IPS-15b (cell line): ENCODE results near the gene SULT1A2.
"Not testable (repeated sequence)": the region's sequence is repeated elsewhere in the genome, so short reads cannot be mapped to it uniquely, and the experiment has no call there.

Source experiments
- H3K27me3 ChIP-seq: one replicate; pipeline ENCODE4 v1.6.1; 2013; ENCODE audit warnings: low read length; ENCODE audit not compliant: control insufficient read depth, insufficient read depth
- H3K36me3 ChIP-seq: one replicate; pipeline ENCODE4 v1.6.1; 2013; ENCODE audit warnings: low read length; ENCODE audit not compliant: control insufficient read depth, insufficient read depth
- H3K4me1 ChIP-seq: one replicate; pipeline ENCODE4 v1.6.1; 2013; ENCODE audit warnings: mild to moderate bottlenecking, low read length; ENCODE audit not compliant: control insufficient read depth, insufficient read depth
- H3K4me3 ChIP-seq: one replicate; pipeline ENCODE4 v1.5.1; 2013; ENCODE audit warnings: low read depth, low read length
- H3K9ac ChIP-seq: one replicate; pipeline ENCODE4 v1.6.1; 2013; ENCODE audit warnings: low read depth, mild to moderate bottlenecking, low read length
- H3K9me3 ChIP-seq: one replicate; pipeline ENCODE4 v1.6.1; 2013; ENCODE audit warnings: mild to moderate bottlenecking, low read length; ENCODE audit not compliant: control insufficient read depth, insufficient read depth

SULT1A2 gene

GRCh38 chr16:28607681-28608495 lies 11.0 kb upstream of the SULT1A2 start:
- H3K9me3 ChIP-seq, H3K4me1 ChIP-seq, H3K9ac ChIP-seq, H3K27me3 ChIP-seq, H3K36me3 ChIP-seq, H3K4me3 ChIP-seq: not testable (repeated sequence)

GRCh38 chr16:28607116-28607623 lies 10.3 kb upstream of the SULT1A2 start:
- no peaks in the 10 kb centered on the region for H3K36me3 ChIP-seq

GRCh38 chr16:28606291-28607115 lies 9.7 kb upstream of the SULT1A2 start:
- H3K4me1 ChIP-seq, result peaks cover 5% of the 10 kb centered on the region

More at GRCh38 chr16:28607116-28607623, 10.3 kb upstream of the SULT1A2 start:
- Histone ChIP-seq H3K27me3 (no peaks in the 10 kb centered on the region), H3K4me3 (no peak overlapping the region), H3K9me3 (no peaks in the 10 kb centered on the region), H3K9ac (no peak overlapping the region), H3K4me1 (peaks cover 5% of the 10 kb centered on the region)

GRCh38 chr16:28604186-28604565 lies 7.3 kb upstream of the SULT1A2 start:
- Histone ChIP-seq H3K36me3 (no peaks in the 10 kb centered on the region), H3K4me3 (no peak overlapping the region), H3K9me3 (no peaks in the 10 kb centered on the region), H3K27me3 (no peaks in the 10 kb centered on the region), H3K4me1 (no peaks in the 10 kb centered on the region), H3K9ac (no peak overlapping the region)

More at GRCh38 chr16:28606291-28607115, 9.7 kb upstream of the SULT1A2 start:
- no peak overlapping the region for H3K9ac ChIP-seq
- no peaks in the 10 kb centered on the region for H3K36me3 ChIP-seq
- no peaks in the 10 kb centered on the region for H3K27me3 ChIP-seq
- H3K4me3 ChIP-seq, result no peak overlapping the region
- no peaks in the 10 kb centered on the region for H3K9me3 ChIP-seq

DNA sequence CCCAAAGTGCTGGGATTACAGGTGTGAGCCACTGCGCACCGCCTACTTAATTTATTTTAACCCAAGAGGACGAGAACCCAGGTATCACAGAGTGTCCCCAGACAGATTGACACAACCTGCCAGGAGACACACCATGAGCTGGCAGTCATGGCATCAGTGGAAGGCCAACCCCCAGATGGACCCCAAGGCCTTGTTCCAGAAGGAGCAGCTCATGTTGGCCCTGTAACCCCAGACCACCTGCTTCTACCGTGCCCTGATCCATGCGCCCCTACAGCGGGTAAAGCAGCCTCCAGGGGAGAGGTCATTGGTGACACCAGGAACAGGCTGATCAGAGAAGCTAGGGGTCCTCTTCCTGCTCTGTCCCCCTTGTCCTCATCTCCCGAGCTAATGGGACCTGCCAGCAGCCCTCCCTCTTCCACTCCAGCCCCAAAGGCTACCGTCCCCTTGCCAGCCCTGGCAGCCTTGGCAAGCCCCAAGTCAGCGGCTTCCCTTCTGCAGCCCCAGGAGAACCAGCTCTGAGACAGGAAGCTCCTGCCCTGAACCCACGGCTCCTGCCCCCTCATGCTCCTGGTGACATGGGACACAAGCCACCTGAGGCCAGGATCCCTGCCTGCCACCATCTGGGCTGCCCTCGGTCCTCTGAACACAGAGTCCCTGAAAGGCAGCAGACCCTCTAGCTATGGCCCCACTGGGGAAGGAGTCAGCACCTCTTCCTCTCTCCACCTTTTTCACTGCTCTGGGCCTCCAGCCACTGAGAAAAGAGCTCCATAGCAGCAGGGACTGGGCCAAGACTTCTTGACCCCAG lies 6.7 kb upstream of the SULT1A2 start:
- no peaks in the 10 kb centered on the region for H3K36me3 ChIP-seq
- H3K4me1 ChIP-seq, result no peaks in the 10 kb centered on the region
- H3K4me3 ChIP-seq, result no peak overlapping the region
- no peaks in the 10 kb centered on the region for H3K9me3 ChIP-seq
- no peaks in the 10 kb centered on the region for H3K27me3 ChIP-seq
- H3K9ac ChIP-seq, result no peak overlapping the region

GRCh38 chr16:28602529-28602928 lies 5.7 kb upstream of the SULT1A2 start:
- Histone ChIP-seq H3K4me3 (no peak overlapping the region), H3K9me3 (no peaks in the 10 kb centered on the region), H3K9ac (no peak overlapping the region)

DNA sequence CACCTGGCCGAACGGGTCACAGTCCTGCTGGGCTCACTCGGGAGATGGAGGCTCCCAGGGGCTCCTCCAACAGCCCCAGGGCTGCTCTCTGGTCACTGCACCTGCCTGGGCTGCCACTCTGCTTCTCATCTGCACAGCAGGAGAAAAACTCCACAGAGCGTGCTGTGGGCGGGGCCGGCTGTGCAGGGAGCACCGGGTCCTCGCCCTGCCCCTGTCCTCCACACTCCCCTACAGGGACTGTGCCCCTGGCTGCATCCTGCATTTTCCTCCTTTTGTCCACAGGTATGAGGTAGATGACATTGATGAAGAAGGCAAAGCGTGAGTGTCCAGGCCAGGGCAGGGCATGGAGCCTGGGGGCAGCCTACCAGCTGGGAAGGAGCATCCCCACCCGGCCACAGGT lies 5.2 kb upstream of the SULT1A2 start:
- not testable (repeated sequence) for H3K27me3 ChIP-seq, H3K9ac ChIP-seq, H3K36me3 ChIP-seq, H3K4me1 ChIP-seq, H3K4me3 ChIP-seq, H3K9me3 ChIP-seq

More at GRCh38 chr16:28602529-28602928, 5.7 kb upstream of the SULT1A2 start:
- no peaks in the 10 kb centered on the region for H3K36me3 ChIP-seq
- H3K4me1 ChIP-seq, result no peaks in the 10 kb centered on the region
- no peaks in the 10 kb centered on the region for H3K27me3 ChIP-seq

GRCh38 chr16:28601589-28601988 lies 4.7 kb upstream of the SULT1A2 start:
- not testable (repeated sequence) for H3K4me1 ChIP-seq, H3K4me3 ChIP-seq, H3K9ac ChIP-seq, H3K27me3 ChIP-seq, H3K9me3 ChIP-seq, H3K36me3 ChIP-seq

GRCh38 chr16:28600965-28601364 lies 4.1 kb upstream of the SULT1A2 start:
- H3K36me3 ChIP-seq, H3K4me3 ChIP-seq, H3K4me1 ChIP-seq, H3K9ac ChIP-seq, H3K27me3 ChIP-seq, H3K9me3 ChIP-seq: not testable (repeated sequence)

- H3K27me3 ChIP-seq, H3K9me3 ChIP-seq, H3K36me3 ChIP-seq, H3K4me1 ChIP-seq, H3K4me3 ChIP-seq, H3K9ac ChIP-seq: not testable (repeated sequence)
These were observed 2.8 kb upstream of the SULT1A2 start for GRCh38 chr16:28599377-28600285.
